Stimulated activated CD8-positive, alpha-beta memory T cell treated with anti-CD3 and anti-CD28 coated beads, Interleukin-12 subunit alpha, Interleukin-12 subunit beta, amount 100 ng/mL, for 24 hours (primary cell): ENCODE data around the gene EHMT2.

Experiments used
- DNase-seq: peaks from one replicate; pipeline ENCODE4 v3.0.0-alpha.2; 2020; ENCODE audit errors: extremely low read depth

The EHMT2 gene

DNA sequence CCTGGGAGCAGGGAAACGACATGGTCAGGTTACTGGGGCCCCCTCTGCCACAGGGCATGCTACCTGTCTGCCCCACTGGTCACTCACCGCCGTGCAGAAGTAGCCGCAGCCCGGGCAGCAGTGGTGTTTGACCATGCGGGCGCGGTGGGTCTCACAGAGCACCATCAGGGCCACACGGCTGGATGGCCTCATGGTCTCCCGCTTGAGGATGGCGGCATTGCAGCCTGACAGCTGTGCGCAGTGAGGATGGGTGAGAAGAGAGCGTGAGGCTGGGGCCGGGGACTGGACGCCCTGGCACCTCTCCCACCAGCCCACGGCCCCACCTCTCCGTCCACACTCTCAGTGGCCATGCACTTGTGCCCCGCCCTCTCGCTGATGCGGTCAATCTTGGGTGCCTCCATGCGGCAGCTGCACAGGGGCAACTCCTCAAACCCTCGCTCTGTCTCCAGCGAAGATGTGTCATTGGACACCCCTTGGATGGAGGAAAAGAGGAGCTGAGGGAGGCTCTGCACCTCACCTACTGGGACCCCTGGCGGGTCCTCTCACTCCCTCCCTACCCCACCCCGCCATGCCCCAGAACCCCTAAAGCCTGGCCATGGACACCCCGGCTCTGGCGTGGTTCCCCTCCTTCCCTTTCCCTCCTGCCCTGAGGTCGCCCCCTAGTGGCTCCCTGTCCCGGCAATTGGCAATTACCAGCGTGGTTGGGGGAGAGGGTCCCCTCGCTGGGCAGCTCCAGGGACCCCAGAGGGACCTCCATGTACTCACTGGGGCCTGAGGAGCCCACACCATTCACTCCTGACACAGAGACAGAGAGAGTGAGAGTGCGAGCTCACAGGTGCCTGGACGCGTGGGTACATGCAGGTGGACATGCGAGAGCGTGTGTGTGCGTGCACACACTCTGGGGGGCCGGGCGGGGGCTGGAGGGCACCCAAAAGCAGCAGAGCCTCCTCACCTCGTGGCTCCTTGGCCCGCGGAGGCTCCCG is 8.9 kb downstream of the EHMT2 start:
- DNase-seq: no peak

DNA sequence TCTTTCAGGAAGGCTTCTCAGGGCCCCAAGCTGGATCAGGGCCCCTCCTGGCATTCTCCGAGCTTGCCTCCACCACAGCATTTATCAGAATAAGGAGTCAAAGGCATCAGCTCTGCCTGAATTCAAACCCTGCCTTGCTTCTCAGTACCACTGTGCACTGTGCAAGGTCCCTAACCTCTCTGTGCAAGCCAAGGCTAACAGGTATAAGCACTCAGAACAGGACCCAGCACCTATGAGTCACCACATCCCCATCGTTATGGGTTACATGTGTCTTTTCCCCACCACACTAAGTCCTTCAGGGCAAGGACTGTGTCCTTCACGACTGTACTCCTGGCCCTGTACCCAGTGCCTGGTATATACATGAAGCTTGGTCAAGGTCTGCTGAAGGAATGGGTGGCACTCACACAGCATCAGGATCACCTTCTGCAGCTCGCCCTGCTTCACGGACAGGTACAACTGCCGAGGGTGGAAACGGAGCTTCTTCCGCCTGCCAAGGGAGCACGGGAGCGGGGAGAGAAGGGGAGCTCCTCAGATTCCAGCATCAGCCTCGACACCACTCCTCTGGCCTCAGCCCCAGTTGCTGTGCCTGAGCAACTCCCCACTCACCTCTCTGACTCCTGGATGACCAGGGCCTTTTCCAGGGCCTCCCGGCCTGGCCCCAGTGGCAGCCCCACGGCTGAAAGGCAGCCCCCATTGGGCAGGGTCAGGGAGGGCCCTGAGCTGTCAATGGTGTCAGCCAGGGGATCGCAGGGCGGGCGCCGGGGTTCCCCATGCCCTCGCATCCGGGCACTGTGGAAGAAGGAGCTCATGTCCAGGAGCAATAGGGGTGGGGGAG is 10.1 kb downstream of the EHMT2 start:
- no peak for DNase-seq

DNA sequence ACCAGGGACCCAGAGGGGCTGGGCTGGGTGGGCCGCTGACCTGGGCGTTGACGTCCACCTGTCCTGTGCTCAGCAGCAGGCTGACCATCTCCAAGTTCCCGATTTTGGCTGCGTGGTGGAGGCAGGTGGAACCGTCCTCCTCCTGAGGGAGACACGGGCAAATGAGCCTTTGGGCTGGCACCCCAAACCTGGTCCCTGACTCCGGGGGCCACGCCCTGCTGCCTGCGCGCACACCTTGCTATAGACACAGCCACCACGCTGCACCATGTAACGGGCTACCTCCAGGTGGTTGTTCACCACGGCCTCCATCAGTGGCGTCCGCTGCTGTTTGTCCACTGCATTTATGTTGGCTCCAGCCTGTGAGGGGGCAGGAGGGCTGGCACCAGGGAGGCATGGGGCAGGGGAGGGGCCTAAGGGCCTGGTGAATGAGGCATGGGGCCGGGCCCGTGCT is 10.9 kb downstream of the EHMT2 start:
- no peak for DNase-seq

DNA sequence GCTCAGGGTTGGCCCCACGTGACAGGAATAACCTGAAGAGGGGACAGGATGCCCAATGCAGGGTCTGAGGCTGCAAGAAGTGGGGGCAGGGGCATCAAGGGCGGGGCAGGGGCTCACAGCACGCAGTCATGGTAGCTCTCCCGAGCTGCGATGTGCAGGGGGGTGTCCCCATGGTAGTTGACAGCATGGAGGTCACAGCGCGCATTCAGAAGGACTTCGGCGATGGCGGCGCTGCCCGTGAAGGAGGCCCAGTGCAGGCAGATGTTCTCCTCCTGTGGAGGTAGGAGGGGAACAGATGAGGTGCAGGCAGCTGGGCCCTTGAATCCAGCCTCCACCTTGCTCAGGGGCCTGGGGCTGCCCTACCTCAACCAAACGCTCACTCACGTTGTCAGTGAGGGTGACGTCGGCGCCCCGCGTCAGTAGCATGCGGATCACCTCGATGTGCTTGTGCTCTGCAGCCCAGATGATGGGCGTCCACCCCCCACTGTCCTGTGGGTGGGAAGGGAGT is 12.9 kb downstream of the EHMT2 start:
- DNase-seq: no peak

DNA sequence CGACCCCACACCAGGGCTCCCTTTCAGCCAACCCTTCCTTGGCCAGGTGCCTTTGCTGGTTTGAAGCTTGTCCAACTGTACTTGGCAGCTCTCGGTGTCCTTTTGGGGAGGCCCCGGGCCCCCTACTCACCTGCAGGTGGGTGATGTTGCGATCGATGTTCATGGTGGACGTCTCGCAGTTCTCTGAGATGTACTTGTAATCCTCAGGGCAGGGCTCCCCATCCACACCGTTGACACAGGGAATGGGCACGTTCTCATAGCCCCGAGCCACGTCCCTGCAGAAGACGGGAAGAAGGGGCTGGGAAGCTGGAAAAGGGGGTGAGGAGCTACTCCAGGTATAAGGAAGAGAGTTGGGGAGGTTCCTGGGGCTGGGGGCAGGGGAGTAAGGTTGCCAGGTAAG is 13.8 kb downstream of the EHMT2 start:
- no peak for DNase-seq

DNA sequence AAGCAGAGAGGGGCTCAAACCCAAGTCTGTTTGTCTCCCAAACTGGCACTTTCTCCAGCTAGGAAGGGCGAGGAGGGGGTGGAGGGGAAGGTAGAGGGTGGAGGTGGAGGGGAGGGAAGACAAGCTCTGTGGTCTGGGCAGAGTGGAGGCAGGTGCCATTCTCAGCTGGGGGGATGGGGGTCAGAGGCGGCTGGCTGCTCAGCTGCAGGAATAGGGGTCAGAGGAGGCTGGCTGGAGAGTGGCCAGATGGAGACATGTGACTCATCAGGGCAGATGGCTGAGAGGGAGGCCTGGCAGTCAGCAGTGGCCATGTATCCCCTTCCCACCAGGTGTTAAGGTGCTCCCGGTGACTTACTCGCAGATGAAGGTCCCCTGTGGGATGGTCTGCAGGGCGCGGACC is 15.2 kb downstream of the EHMT2 start:
- DNase-seq: no peak

DNA sequence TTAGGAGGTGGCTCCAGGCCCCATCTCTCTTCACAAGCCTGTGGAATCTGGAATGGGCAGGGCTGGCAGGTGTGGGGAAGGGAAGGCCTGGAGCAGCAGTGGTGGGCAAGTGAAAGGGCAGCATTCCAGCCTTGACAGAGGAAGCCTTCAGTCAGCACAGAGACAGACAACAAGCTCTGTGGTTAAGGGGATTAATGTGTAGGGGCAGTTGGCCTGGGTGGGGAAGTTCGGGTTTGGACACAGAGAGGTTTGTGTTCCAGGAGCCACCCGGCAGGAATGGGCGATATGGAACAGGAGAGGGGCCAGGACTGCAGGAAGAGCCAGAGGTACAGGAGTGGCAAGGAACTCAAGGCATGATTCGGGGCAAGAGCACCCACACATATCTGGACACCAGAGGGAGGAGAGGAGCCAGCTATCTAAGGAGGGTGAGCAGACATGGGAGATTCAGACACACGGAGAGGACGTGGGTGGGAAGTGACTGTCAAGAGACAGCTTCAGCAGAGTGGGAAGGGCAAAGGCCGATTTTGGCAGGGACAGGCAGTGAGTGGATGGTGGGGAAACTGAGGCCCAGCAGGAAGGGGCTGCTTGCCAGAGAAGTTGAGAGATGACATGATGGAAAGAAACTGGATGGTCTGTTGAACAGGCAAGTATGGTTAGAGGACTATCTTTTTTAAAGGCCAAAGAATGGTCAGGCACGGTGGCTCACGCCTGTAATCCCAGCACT is 16.2 kb downstream of the EHMT2 start:
- DNase-seq: no peak

DNA sequence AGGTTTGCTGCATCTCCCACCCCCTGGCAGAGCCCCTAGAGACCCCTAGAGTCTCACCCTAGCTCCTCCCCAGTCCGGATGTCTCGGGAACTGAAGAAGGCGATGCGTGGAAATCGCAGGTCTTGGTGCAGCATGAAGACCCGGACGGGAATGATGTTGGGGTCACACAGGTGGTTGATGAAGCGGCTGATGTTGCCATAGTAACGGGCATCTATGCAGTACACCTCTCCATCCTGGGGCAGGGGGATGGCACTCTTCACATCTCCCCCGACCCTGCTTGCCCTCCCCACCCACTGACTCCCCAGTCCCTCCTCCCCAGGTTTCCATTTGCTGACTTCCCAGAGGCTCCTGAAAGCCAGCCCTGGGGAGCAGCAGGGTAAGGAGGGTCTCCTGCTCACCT is 16.9 kb downstream of the EHMT2 start:
- DNase-seq: no peak

DNA sequence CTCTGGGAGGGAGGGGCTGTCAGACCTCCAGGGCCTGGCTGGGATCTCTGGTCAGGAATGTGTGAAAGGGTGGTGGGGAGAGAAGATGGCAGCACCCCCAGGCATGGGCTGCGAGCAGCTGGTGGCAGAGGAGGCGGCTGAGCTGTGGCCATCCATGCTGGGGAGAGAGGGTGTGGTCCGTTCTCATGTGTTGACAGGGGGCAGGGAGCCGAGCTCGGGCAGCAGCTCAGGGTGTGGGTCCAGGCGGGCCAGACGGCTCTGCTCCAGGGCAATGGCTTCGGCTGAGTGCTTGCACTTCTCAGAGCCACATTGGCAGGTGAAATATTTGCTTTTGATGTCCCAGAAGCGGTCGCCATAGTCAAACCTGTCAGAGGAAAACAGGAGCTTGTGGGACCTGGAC is 17.6 kb downstream of the EHMT2 start:
- DNase-seq: no peak

DNA sequence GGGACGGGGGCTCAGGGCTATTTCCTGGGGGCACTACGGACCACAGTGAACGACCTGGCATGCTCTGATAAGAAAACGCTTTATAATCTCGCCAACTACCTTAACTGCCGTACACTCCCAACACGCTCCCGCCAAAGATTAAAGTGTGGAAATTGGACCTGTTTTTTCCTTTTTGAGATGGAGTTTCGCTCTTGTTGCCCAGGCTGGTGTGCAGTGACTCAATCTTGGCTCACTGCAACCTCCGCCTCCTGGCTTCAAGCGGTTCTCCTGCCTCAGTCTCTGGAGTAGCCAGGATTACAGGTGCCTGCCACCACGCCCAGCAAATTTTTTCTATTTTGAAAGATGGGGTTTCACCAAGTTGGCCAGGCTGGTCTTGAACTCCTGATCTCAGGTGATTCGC is 18.4 kb downstream of the EHMT2 start:
- no peak for DNase-seq

DNA sequence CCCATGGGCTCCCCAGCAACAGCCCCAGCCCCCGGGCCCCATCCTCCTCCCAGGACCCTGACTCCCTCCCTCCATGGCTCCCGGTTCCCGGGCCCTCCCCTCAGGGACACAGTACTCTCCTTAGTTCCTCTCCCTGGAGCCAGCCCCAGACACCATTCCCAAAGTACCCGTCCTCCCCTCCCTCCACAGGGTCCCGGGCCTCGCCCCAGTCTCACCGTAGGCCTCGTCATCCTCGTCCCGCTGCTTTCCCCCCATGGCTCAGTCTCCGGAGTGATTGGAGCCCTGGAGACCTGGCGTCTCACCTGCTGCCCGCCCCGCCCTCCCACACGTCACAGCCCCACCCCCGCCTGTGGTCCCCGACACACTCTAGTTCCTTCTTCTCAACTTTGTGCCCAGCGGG is 18.8 kb downstream of the EHMT2 start, which contains the start of gene SLC44A4:
Gene SLC44A4 (minus strand): TSS at position 272 of the 400 bp plus-strand sequence. CDS start 17 bp downstream, at position 255.
- no peak for DNase-seq

DNA sequence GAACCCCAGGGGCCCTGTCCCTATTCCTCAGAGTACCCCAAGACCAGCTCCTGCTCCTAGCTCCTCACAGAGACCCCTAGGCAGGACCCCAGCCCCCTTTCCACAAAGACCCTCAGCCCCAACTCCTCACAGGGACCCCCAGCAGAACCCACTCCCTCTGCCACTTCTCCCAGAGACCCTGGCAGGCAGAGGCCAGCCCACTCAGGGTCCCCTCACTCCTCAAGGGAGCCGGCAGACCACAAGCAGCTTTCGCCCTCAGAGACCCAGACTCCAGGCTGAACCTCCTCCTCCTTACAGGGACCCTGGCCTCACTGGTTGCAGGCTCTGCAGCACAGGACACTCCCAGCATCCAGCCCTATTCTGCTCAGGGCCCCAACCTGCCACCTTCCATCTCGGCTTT is 19.3 kb downstream of the EHMT2 start:
- no peak for DNase-seq

DNA sequence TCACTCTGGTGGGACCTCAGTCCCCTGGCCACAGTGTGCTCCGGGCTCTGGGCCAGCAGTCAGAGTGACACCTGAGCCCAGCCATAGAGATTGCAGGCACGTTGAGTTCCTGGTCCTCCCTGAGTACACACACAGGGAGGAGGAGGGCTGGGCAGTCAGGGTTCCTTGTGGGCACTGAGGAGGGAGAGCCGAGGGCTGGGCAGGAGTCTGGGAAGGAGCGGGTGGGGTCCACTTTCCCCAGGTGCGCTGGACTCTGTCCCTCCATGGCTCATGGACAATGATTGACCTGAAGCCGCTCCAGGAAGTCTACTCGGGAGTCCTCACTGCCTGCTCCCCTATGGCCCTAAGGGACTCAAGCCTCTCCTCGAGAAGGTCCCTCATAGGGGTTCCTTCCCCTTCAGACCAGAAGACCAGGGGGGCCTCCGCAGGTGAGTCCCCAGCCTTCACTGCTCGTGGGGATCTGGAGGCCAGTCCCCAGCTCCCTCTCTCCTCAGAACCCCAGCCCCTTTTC is 19.8 kb downstream of the EHMT2 start:
- no peak for DNase-seq

DNA sequence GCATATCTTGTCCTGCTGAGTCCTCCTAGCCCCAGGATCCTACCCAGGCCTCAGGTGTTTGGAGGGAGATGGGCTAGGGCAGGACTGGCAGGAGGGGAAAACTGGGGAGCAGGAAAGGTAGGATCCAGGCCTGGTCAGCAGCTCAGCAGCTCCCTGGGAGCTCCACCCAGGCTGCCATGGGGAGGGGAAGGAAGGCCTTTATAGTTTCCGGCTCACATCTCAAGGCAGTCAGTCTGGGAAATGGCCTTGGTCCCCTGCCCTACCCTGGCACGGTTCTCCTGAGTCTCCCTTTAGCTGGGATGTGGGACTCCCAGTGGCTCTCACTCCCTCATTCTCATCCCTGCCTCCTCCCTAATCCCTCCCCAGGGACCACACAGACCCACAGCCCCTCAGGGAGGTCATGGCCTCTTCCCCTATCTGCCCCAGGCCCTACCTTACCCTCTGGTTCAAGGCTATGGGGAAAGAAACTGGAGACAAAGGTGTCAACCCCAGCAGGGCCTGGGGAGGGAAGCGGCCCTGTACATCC is 20.3 kb downstream of the EHMT2 start:
- DNase-seq: no peak

DNA sequence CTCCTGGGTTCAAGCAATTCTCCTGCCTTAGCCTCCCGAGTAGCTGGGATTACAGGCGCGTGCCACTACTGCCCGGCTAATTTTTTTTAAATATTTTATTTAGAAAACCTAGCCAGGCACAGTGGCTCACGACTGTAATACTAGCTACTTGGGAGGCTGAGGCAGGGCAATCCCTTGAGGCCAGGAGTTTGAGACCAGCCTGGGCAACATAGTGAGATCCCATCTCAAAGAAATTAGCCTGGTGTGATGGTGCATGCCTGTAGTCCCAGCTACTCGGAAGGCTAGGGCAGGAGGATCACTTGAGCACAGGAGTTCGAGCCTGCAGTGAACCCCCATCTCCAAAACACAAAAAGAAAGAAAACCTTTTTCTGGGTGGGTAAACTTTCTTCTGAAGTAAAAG is 21.1 kb downstream of the EHMT2 start:
- DNase-seq: no peak

DNA sequence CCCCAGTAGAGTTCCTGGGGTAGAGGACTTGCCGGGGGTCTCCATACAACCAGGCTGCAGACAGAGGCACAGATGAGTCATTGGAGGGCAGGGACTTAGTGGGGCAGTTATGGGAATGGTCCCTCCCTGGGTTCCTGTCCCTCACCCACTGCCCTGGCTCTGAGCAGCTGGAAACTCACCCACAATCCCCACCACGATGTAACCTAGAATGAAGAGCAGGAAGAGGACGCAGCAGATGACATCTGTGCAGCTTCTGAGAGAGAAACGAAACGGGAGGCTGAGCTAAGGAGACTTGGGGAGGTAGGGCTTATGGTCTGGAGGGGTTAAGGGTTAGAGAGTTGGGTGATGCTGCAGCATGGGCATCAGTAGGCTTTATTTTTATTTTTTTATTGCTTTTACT is 21.6 kb downstream of the EHMT2 start:
- DNase-seq: no peak

DNA sequence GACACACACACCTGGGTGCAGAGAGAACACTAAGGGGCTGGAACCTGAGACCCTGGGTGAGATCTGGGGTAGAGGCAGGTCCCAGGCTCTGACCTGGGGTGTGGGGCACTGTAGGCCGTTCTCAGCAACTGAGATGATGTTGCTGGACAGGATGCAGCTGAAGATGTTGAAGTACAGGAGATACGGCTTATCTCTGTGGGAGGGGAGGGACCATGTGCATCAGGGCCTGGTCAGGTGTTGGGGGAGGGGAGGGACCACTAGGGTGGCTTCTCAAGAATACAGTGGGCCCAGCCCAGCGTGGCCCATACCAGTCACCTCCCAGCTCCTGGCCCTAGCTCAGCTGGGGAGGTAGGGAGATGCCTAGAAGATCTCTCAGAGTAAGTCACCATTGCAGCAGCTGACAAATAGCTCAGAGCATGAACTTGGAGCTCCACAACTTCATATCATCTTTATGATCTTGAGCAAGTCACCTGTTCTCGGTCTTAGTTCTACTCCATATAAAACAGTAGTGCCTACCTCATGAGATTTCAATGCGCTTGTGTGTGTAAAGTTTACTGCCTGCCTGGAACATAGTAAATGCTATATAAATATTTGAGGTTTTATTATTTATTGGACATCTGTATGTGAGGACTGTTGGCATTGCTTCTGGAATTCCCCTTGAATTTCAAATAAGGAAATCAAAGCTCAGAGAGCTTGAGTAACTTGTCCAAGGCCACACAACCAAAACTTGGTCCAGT is 22.5 kb downstream of the EHMT2 start:
- DNase-seq: no peak

DNA sequence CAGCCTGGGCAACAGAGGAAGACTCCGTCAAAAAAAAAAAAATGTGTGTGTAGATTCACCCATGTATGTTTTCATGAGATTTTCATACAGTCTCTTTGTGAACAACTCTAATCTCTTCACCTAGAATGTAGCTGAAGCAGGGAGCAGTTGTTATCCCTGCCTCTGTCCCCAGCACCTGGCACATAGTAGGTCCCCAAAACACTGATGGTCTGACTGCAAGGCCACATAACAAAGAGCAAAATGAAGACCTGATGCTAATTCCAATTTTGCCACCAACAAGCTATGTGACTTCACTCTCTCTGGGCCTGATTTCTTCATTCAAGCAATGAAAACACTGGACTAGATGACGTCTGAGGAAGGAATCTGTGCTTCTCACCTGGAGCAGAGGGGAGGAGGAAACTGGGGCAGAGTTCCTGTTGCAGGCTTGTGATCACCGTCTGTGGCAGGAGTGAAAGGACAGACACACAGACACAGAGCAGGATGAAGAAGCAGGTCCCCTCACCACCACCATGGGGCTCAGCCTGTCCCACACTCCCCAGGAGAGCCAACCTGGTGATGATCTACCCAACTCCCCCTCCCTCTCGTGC is 23.3 kb downstream of the EHMT2 start:
- DNase-seq: no peak

DNA sequence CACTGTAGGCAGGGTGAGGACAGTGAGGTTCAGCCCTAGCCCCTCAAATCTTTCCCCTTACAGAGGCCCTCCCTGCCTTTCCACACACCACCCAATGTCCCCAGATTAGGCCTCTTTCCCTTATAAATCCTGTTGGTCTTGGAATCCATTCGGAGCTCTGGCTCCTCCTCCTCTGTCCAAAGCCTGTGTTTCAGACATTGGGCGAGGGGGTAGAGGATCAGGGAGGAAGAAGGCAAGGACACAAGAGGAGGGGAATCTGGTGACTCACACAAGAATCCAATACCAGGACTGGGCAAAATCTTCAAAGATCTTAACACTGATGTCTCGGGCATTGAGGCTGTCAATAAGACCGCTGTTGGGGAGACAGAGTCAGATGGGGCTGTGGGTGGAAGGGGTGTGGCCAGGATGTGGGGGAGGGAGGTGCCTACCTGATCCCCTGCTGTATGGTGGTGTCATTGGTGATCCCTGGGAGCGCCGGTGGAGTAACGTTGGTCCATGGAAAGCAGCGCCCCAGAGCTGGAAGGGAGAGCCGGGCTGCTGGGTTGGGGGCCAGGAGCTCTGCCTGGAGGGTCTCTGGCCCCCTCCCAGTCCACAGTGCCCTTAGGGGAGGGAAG is 26.3 kb downstream of the EHMT2 start:
- DNase-seq: no peak
